ENCODE data around the gene VAPA. TPM values are rescaled to one million over a fixed set of nuclear protein-coding genes. Genes with fewer than 3 reads are reported as not detected.
A peak's percentile ranks its signal among the peaks of the same experiment; 100 is the strongest.

Gene VAPA
- total RNA-seq = 182 TPM
- long read RNA-seq, full-length matches to known transcripts = 655 of 688 reads
- long read RNA-seq, partial matches to known transcripts = 8 of 688 reads
- long read RNA-seq, other reads (novel, unspliced or antisense) = 25 of 688 reads

DNA sequence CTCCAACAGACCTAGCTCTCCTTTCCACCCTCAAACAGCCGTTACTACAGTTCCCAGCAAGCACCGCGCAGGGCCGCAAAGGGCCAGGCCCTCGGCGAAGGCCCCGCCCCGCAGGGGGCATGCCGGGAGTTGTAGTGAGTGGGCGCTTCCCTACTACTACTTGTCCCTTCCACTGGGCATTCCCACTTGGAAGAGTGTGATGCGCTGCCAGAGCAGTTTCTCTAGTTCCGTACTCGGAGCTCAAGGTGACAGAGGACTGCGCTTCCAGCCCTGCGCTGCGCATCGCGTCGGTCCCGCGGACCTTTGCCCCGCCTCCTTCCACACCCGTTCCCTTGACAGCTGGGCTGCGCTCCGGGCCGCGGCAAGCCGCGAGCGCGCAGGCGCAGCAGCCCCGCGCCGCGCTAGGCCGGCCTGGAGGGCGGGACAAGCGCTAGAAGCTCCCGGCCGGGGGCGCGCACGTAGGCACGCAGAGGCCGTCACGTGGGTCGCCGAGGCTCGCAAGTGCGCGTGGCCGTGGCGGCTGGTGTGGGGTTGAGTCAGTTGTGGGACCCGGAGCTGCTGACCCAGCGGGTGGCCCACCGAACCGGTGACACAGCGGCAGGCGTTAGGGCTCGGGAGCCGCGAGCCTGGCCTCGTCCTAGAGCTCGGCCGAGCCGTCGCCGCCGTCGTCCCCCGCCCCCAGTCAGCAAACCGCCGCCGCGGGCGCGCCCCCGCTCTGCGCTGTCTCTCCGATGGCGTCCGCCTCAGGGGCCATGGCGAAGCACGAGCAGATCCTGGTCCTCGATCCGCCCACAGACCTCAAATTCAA lies at the start of gene VAPA:
TSS of gene VAPA (plus strand) at position 491 of the 808 bp plus-strand sequence. CDS start at position 732, 241 bp downstream.
- peak; percentile 98 for DNase-seq (ENCODE audit: low spot score)

GRCh38 chr18:9865764-9866490 lies 47.9 kb upstream of the VAPA start:
- DNase-seq (ENCODE audit: low spot score) = no peak

DNA sequence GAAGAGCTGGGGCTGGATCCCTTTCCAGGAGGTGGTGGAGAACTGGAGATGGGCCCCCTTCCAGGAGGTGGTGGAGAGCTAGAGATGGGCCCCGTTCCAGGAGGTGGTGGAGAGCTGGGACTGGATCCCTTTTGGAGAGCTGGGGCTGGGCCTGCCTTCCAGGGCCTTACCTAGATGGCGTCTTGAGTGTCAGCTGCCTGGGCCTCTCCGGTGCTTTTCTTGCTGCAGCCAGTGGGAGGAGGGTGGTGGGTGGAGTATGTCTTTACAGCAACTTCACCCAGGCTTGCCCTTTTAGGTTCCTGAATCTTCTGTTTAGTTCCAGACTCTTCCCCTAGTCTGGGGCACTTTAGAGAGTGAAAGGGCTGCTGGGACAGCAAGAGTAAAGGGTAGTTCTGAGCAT lies 47.2 kb upstream of the VAPA start:
- no peak for DNase-seq (ENCODE audit: low spot score)

GRCh38 chr18:9867071-9867594 lies 46.7 kb upstream of the VAPA start:
- DNase-seq (ENCODE audit: low spot score) = no peak

GRCh38 chr18:9868857-9869714 lies 44.7 kb upstream of the VAPA start:
- no peak for DNase-seq (ENCODE audit: low spot score)

DNA sequence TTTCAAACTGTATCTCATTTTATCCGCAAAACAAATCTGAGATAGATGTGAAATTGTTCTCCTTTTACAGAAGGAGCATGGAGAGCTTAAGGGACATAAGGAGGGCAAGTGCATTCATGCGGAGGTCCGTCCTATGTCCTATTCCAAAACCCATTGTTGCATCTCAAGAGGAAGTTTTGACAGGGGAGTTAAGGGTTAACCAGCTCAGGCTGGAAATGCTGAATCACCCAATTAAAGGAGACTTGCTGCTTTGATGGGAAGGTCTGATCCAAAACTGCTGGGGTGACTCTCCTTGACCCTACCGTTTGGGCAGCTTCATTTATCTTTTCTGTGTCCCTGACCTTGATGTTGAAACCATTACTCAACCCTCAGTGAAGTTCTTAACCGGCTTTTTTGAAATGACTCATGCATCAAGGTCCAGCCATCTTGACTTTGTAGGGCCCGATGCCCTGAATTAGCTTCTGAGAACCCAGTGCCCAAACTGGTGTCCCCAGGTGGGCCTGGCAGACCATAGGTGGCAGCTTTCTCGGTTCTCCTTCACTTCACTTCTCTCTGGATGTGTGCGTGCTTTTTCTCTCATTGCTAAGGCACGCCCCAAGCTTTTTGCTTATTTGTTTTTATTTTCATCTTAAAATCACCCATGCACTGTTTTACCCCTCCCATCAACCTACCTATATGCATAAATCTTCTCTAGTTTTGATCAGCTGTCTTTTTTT lies 43.9 kb upstream of the VAPA start:
- no peak for DNase-seq (ENCODE audit: low spot score)

DNA sequence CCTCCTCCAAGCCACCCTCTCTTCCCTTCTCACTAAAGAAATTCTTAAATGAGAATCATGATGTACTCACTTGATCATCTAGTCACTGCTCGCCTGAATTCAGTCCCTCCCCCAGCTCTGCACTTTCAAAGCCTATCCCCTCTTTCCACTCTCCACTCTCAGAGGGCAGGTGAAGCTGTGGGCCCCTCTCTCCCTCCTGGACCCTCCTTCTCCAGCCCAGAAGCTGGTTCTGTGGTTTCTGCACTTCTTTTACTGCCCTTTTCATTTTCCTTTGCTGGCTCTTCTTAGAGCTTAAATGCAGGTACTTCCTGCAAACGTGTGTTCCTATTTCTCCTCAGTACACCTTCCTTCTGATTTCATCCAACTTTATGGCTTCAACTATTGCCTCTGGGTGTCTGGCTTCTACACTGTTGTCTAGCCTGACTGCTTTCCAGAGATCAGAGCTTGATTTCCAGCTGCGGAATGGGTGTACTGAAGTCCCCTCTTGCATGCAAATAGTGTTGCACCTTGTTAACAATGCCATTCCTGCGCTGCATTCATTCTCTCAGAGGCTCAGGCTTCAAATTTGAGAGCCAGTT lies 43.3 kb upstream of the VAPA start:
- DNase-seq (ENCODE audit: low spot score) = no peak

DNA sequence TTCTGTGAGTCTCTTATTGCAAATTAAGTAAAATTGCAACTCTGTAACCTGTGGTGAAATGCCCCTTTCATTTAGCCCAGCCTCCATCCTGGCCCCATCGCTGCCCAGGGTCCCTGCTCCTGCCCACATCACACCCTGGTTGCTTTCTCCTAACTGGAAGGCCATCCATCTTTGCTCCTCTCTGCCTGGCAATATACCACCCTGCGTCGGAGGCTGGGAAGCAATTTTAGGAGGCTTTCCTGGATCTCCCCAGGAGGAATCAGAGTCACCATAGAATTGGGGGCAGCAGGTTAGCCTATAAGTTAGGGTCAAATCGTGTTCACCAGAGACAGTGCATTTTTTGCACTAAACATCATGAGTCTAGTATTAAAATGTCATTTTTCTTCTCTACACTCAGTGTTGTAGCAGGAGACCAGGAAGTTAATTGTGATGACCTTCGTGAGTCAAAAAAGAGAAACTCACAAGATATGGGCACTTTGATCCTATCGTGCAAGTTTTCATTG lies 42.5 kb upstream of the VAPA start:
- DNase-seq (ENCODE audit: low spot score) = no peak

DNA sequence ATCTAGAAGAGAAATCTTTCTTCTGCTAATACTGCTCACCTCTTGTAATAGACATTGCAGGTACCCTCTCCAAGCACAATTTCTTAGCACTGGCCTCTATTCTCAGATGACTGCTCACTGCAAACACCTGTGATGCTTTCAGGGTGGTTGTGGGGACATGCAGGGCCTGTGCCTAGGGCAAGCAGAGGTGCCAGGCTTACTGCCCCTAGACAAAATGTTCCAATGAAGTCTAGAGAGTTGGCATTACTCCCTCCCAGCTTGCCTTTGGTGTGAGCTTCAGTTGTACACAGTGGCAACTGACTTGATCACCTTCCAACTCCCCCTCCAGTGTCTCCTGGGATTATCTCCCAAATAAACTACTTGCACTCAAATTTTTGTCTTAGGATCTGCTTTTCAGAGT lies 41.0 kb upstream of the VAPA start:
- DNase-seq (ENCODE audit: low spot score) = no peak

DNA sequence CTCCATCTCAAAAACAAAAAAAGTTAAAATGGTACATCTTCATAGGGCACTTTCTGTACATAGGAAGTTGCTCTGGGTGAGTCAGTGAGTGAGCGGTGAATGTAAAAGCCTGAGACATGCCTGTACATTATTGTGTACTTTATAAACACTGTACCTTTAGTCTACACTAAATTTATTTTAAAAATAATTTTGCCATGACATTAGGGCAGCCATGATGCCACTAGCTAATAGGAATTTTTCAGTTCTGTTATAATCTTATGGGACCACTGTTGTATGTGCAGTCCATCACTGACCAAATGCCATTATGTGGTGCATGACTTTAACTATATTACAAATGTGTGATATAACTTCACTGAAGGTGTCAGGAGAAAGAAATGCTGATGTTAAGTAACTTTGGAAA lies 39.1 kb upstream of the VAPA start:
- no peak for DNase-seq (ENCODE audit: low spot score)

- no peak for DNase-seq (ENCODE audit: low spot score)
Measured at GRCh38 chr18:9876212-9876866, 37.5 kb upstream of the VAPA start.

DNA sequence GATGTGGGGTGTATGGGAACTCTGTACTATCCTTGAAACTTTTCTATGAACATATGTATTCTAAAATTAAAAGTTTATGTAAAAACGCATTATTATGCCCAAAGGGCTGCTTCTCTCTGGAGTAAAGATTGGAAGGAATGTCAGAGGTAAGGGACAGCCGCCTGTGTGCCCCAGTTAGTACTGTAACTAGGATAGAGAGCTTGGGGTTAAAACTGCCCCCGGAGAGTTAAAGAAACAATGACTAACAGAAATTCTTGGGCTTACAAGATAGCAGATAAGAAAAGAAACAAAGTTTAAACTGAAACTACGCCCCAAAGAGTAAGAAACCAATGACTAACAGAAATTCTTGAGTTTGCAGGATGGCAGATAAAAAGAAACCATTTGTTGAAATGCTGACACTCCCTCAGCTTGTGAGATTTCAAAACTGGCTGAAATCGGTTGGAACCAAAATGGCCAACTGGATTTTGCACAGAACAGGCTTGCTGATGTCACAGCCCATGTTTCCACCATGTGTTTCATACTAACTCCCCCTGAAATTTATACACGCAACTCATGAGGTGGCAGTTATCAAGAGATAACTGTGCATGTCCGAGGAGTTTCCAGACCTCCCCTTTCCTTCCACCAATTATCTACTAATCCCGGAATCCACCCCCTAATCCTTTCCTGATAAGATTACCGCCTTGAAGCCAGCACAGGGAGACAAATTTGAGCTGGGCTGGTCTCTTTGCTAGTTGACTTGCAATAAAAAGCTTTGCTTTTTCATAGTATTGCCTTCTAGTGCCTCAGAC lies 36.8 kb upstream of the VAPA start:
- DNase-seq (ENCODE audit: low spot score) = no peak

- no peak for DNase-seq (ENCODE audit: low spot score)
Measured at GRCh38 chr18:9877655-9878014, 36.2 kb upstream of the VAPA start.

- no peak for DNase-seq (ENCODE audit: low spot score)
Measured at GRCh38 chr18:9878095-9878494, 35.7 kb upstream of the VAPA start.

GRCh38 chr18:9878783-9879242 lies 35.0 kb upstream of the VAPA start:
- DNase-seq (ENCODE audit: low spot score) = no peak

DNA sequence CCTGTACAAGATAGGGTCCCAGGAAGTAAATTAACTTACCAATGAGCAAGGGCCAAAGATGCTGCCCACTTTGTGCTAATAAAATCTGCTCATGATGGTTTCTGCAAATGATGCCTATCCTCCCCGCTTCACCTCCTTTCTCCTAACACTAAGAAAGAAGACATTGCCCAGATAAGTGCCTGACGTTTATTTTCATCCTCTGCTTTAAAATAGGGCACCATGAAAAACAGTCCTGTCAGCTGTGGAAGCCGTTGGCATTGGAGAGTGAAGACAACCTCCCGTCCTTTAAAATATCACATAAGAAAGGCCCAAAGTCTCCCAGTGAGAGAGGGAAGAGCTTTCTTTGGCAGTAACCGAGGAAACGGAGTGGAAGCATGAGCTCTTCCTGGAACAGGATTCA lies 29.7 kb upstream of the VAPA start:
- DNase-seq (ENCODE audit: low spot score) = no peak

DNA sequence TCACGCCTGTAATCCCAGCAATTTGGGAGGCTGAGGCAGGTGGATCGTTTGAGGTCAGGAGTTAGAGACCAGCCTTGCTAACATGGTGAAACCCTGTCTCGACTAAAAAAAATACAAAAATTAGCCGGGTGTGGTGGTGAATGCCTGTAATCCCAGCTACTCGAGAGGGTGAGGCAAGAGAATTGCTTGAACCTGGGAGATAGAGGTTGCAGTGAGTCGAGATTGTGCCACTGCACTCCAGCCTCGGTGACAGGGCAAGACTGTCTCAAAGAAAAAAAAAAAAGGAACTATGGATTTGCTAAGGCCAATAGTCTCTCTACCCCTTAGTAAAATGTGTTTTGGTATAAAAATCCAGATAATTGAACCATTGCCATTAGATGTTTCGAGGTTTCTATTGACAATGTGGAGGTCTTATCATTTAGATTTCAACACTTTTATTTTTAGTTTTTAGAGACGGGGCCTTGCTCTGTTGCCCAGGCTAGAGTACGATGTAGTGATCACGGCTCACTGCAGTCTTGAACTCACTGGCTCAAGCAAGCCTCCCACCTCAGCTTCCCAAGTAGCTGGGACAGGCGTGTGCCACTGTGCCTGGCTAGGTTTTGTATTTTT lies 29.2 kb upstream of the VAPA start:
- no peak for DNase-seq (ENCODE audit: low spot score)
